Suprapubic skin (tissue), 4 donors: Measurements from ENCODE around the gene KDSR. TPM values are rescaled to one million over a fixed set of nuclear protein-coding genes. Genes with fewer than 3 reads are reported as not detected.

ENCODE experiments used
- DNase-seq, 2 donors: peaks; one replicate each; pipeline ENCODE4 v3.0.0-alpha.2; 2019; ENCODE audit warnings: low spot score in 2 of 2
- H3K27ac ChIP-seq: fragments of 200-600 bp; sonication (generic); one replicate; pipeline ENCODE4 v1.5.1; 2019
- H3K27me3 ChIP-seq: fragments of 200-600 bp; sonication (generic); one replicate; pipeline ENCODE4 v1.5.1; 2019
- H3K36me3 ChIP-seq: fragments of 200-600 bp; sonication (generic); one replicate; pipeline ENCODE4 v1.5.1; 2019
- H3K4me1 ChIP-seq: fragments of 200-600 bp; sonication (generic); one replicate; pipeline ENCODE4 v1.5.1; 2019
- H3K4me3 ChIP-seq: fragments of 200-600 bp; sonication (generic); one replicate; pipeline ENCODE4 v1.5.1; 2019; ENCODE audit warnings: mild to moderate bottlenecking
- H3K9me3 ChIP-seq: fragments of 200-600 bp; sonication (generic); one replicate; pipeline ENCODE4 v1.5.1; 2019
- CTCF ChIP-seq, 2 donors: fragments of 200-600 bp in 1 of 2; fragments of 450-650 bp in 1 of 2; sonication (generic) in 1 of 2; IDR thresholded peaks; one replicate each; pipeline ENCODE4 v1.5.1; 2016 to 2019; ENCODE audit warnings: antibody characterized with exemption in 2 of 2, mild to moderate bottlenecking in 1 of 2, moderate library complexity in 1 of 2
- EP300 ChIP-seq: sonication (generic); formaldehyde crosslinking; IDR thresholded peaks from one replicate; pipeline ENCODE4 v1.6.1; 2017; ENCODE audit warnings: antibody characterized with exemption
- POLR2A ChIP-seq, 2 donors: fragments of 450-650 bp; IDR thresholded peaks; one replicate each; pipeline ENCODE4 v1.6.1; 2017; ENCODE audit warnings: antibody characterized with exemption in 2 of 2, mild to moderate bottlenecking in 2 of 2, moderate library complexity in 2 of 2
- POLR2AphosphoS5 ChIP-seq, 3 donors: sonication (generic); formaldehyde crosslinking; IDR thresholded peaks; one replicate each; pipeline ENCODE4 v1.6.1; 2017; ENCODE audit warnings: antibody characterized with exemption in 3 of 3
- WGBS: methylation state at CpG from one replicate; pipeline ENCODE4 v1.1.5; 2018; 5-methylcytosine and 5-hydroxymethylcytosine counted together
- total RNA-seq, 4 donors: library from RNA; depleted of rRNA; stranded (reverse); fragments of >200 nt; gene quantifications; one replicate each; pipeline ENCODE4 v1.1.0, GENCODE V29; 2016

The KDSR gene
- total RNA-seq, 4 donors from 2014 or later = 65.4 to 115 (median 79.7) TPM

DNA sequence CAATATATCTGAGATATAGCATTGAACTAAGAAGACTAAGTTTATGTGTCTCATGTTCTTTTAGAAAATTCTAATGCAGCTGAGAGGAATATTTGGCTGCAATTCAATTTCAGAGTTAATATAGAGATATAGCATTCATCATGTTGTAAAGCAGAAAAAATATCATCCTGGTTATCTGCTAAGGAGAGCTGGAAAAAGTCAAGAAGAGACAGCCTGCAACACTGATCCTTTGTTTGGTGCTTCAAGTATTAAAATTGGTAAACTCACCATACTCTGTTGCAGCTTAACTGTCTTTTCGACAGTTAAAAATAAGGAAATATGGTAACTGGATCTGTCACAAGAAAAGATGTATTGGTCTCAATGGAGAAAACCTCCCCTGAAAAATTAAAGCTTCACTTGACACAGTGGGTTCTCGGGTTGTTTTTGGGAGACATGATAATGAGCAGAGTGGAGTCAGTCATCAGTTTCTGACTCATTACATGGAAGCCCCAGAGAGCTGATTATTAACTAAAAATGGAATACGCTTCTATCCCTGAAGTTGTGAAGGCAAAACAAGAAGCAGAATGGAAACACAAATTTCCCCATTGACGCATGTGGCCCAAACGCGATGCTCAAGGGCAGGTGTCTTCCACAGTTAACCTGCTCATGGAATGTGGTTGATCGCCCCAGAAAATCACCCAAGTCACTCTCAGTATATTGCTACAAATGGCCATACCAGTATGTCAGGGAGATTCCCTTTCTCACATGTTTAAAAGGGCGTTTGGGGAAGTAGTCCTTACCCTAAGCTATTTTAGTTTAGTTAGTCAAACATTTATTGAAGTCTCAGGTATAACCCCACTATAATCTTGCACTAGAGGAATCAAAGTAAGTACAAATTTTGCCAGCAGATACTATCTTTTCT, 55.6 kb downstream of the KDSR start:
- no peaks in the 10 kb centered on the region for H3K36me3 ChIP-seq
- no peak overlapping the region for H3K4me3 ChIP-seq
- H3K9me3 ChIP-seq = no peaks in the 10 kb centered on the region
- no peak for TF ChIP-seq POLR2A (IDR thresholded peaks at IDR 0.05)
- no peak for TF ChIP-seq EP300
- TF ChIP-seq POLR2AphosphoS5 (IDR thresholded peaks at IDR 0.05) = no peak
- TF ChIP-seq CTCF (IDR thresholded peaks at IDR 0.05) = no peak
- H3K27me3 ChIP-seq = no peaks in the 10 kb centered on the region
- H3K27ac ChIP-seq = no peak overlapping the region
- DNase-seq = no peak
- peaks cover 23% of the 10 kb centered on the region for H3K4me1 ChIP-seq
- 76% methylated on average over 8 of the region's 8 CpGs for WGBS

DNA sequence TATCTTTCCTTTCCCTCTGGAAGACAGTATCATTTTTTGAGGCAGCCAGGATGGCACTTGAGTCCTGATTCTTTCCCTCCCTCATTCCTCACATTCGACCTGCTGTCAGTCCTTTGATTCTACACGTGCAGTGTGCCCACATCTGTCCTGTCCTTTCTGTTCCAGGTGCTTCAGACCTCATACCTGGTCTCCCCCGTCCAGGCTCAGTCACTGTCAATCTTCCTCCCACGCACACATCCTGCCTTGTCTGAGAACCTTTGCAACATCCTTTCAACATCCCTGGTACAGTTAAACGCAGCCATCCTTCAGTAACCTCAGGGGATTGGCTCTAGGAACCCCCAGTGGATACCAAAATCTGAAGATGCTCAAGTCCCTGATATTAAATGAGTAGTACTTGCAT, 57.6 kb downstream of the KDSR start:
- no peak for DNase-seq
- H3K27ac ChIP-seq = no peak overlapping the region
- TF ChIP-seq POLR2AphosphoS5 (IDR thresholded peaks at IDR 0.05) = no peak
- no peak for TF ChIP-seq POLR2A (IDR thresholded peaks at IDR 0.05)
- no peak for TF ChIP-seq EP300
- TF ChIP-seq CTCF (IDR thresholded peaks at IDR 0.05) = no peak
- no peaks in the 10 kb centered on the region for H3K27me3 ChIP-seq
- no peak overlapping the region for H3K4me3 ChIP-seq
- no peaks in the 10 kb centered on the region for H3K9me3 ChIP-seq
- 88% methylated on average over 5 of the region's 5 CpGs for WGBS
- peaks cover 16% of the 10 kb centered on the region for H3K4me1 ChIP-seq
- H3K36me3 ChIP-seq = no peaks in the 10 kb centered on the region

DNA sequence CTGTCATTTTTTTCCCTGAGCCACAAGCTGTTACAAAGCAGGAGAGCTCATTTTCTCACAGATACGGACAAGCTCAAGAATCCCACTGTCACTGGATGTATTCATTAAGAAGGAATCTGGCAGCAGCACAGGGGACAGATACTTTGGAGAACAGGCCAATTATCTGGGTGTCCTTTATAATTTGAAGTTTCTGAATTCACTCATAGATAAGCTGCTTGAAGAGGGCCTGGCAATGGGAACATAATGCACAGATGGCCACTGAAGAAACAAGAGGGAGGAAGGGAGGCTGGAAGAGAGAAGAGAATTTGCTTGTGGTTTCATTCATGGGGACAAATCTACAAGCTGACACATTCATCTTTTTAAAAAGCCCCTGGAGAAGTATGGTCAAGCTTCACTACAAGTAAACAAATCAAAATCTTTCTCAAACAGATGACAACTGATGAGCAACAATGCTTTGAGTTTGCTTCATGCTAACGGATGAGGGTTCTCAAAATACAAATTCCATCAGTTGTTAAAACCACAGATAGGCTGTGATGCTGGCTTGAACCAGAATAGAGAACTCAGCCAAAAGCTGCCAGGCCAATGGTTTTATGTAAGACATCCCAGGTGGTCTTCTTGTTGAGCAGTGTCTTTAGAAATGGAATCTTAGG, 59.3 kb downstream of the KDSR start:
- no peaks in the 10 kb centered on the region for H3K27me3 ChIP-seq
- no peak for TF ChIP-seq POLR2AphosphoS5 (IDR thresholded peaks at IDR 0.05)
- no peak for TF ChIP-seq POLR2A (IDR thresholded peaks at IDR 0.05)
- no peak for TF ChIP-seq CTCF (IDR thresholded peaks at IDR 0.05)
- no peak for DNase-seq
- peak overlapping the region; percentile 18 for H3K27ac ChIP-seq
- H3K4me1 ChIP-seq = peaks cover 14% of the 10 kb centered on the region
- H3K4me3 ChIP-seq = no peak overlapping the region
- H3K36me3 ChIP-seq = no peaks in the 10 kb centered on the region
- 33% methylated on average over 2 of the region's 2 CpGs for WGBS
- no peaks in the 10 kb centered on the region for H3K9me3 ChIP-seq

- peak overlapping the region; percentile 14 for H3K27ac ChIP-seq
- TF ChIP-seq CTCF (IDR thresholded peaks at IDR 0.05) (no peak), POLR2AphosphoS5 (IDR thresholded peaks at IDR 0.05) (no peak), EP300 (no peak), POLR2A (IDR thresholded peaks at IDR 0.05) (no peak)
- H3K27me3 ChIP-seq = no peaks in the 10 kb centered on the region
- no peak for DNase-seq
- peaks cover 20% of the 10 kb centered on the region for H3K4me1 ChIP-seq
- H3K9me3 ChIP-seq = no peaks in the 10 kb centered on the region
- no peaks in the 10 kb centered on the region for H3K36me3 ChIP-seq
- 80% methylated on average over 7 of the region's 7 CpGs for WGBS
- H3K4me3 ChIP-seq = no peak overlapping the region
These were observed 60.0 kb downstream of the KDSR start for GRCh38 chr18:63306819-63307550.

- no peak overlapping the region for H3K27ac ChIP-seq
- no peak for TF ChIP-seq EP300
- no peak for TF ChIP-seq CTCF (IDR thresholded peaks at IDR 0.05)
- no peak for TF ChIP-seq POLR2A (IDR thresholded peaks at IDR 0.05)
- no peak for TF ChIP-seq POLR2AphosphoS5 (IDR thresholded peaks at IDR 0.05)
- peaks cover 24% of the 10 kb centered on the region for H3K4me1 ChIP-seq
- 89% methylated on average over 6 of the region's 6 CpGs for WGBS
- H3K9me3 ChIP-seq = no peaks in the 10 kb centered on the region
- no peak for DNase-seq
- no peaks in the 10 kb centered on the region for H3K36me3 ChIP-seq
- no peak overlapping the region for H3K4me3 ChIP-seq
- H3K27me3 ChIP-seq = no peaks in the 10 kb centered on the region
These were observed 60.8 kb downstream of the KDSR start for GRCh38 chr18:63306249-63306648.
